Measurements from ENCODE around the gene SLC9A9.

DNA sequence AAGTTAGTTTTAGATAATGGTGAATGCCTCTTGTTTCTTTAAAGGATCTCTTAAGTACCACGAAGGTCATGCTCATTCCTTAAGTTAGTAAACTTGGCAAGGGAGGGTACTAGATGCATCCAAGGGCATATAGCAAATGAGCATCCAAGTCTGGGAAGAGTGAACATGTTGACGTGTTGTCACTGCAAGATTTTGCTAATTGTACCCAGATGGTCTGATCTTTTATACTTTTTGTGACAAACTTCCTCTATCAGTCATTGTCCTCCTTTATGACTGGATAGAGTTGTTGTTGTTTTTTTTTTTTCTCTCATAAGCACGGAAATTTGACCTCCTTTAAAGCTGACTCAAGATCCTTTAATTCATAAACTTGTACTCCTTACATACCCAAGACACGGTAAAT, 607.4 kb downstream of the SLC9A9 start:
- TF ChIP-seq, protein P1, sequence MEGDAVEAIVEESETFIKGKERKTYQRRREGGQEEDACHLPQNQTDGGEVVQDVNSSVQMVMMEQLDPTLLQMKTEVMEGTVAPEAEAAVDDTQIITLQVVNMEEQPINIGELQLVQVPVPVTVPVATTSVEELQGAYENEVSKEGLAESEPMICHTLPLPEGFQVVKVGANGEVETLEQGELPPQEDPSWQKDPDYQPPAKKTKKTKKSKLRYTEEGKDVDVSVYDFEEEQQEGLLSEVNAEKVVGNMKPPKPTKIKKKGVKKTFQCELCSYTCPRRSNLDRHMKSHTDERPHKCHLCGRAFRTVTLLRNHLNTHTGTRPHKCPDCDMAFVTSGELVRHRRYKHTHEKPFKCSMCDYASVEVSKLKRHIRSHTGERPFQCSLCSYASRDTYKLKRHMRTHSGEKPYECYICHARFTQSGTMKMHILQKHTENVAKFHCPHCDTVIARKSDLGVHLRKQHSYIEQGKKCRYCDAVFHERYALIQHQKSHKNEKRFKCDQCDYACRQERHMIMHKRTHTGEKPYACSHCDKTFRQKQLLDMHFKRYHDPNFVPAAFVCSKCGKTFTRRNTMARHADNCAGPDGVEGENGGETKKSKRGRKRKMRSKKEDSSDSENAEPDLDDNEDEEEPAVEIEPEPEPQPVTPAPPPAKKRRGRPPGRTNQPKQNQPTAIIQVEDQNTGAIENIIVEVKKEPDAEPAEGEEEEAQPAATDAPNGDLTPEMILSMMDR (IDR thresholded peaks at IDR 0.05), result no peak
- no peak for TF ChIP-seq EZH2 (IDR thresholded peaks at IDR 0.05)

Data from neural progenitor cell (in vitro differentiated cells).